IMR-90 (cell line): Measurements from ENCODE around the gene QTRT2. TPM values are rescaled to one million over a fixed set of nuclear protein-coding genes. Genes with fewer than 3 reads are reported as not detected.

Experiments
- ATAC-seq: fragments of 200-7000 bp; cut with Tn5 transposase; 2 replicates; pipeline ENCODE4 v1.9.1; 2020; ENCODE audit warnings: low read depth, mild to moderate bottlenecking, moderate library complexity
- BruUV-seq: library from RNA; stranded (reverse); fragments of 400-500 nt; replicated peaks from 2 replicates; lab custom pipeline; 2021; lab: Mats Ljungman, UMichigan
- CTCF ChIA-PET: fragments of 300-600 bp; formaldehyde crosslinking; extraction: SDS; loops from one replicate; lab custom pipeline; 2021; ENCODE audit warnings: antibody characterized with exemption; lab: Yijun Ruan, JAX
- POLR2A ChIA-PET: fragments of 300-600 bp; sonication (Branson Sonifier 250); formaldehyde crosslinking; loops from one replicate; lab custom pipeline; 2022; ENCODE audit warnings: antibody characterized with exemption; ENCODE audit not compliant: unreplicated experiment; lab: Charles Lee
- DNase-seq: peaks from one replicate; pipeline ENCODE4 v3.0.0; 2013
- H2AFZ ChIP-seq: replicated peaks from 2 replicates; pipeline ENCODE3; 2013; ENCODE audit warnings: low read length, mild to moderate bottlenecking; ENCODE audit not compliant: poor library complexity
- H2AK5ac ChIP-seq: 2 replicates; pipeline ENCODE4 v1.6.1; 2013; ENCODE audit warnings: low read depth, low read length, inconsistent platforms
- H2AK9ac ChIP-seq: replicated peaks from 2 replicates; pipeline ENCODE3; 2013; ENCODE audit warnings: mild to moderate bottlenecking, low read depth, low read length, moderate library complexity; ENCODE audit not compliant: poor library complexity
- H2BK120ac ChIP-seq: 2 replicates; pipeline ENCODE4 v1.6.1; 2013; ENCODE audit warnings: low read depth, low read length, inconsistent platforms
- H2BK15ac ChIP-seq: 3 replicates; pipeline ENCODE4 v1.6.1; 2013; ENCODE audit warnings: low read depth, low read length, inconsistent platforms
- H2BK20ac ChIP-seq: 2 replicates; pipeline ENCODE4 v1.6.1; 2013; ENCODE audit warnings: low read depth, mild to moderate bottlenecking, inconsistent platforms, low read length, moderate library complexity
- H2BK5ac ChIP-seq: 2 replicates; pipeline ENCODE4 v1.6.1; 2013; ENCODE audit warnings: mild to moderate bottlenecking, low read depth, low read length, inconsistent platforms; ENCODE audit not compliant: poor library complexity, severe bottlenecking
- H3K14ac ChIP-seq: replicated peaks from 2 replicates; pipeline ENCODE4 v1.6.1; 2013; ENCODE audit warnings: low read depth, low read length, inconsistent platforms
- H3K18ac ChIP-seq: 2 replicates; pipeline ENCODE4 v1.6.1; 2013; ENCODE audit warnings: low read depth, low read length, control low read depth
- H3K23ac ChIP-seq: 2 replicates; pipeline ENCODE4 v1.6.1; 2013; ENCODE audit warnings: low read depth, low read length, inconsistent platforms
- H3K27ac ChIP-seq: 2 replicates; pipeline ENCODE4 v1.5.1; 2013; ENCODE audit warnings: mild to moderate bottlenecking, control low read depth, low read length; ENCODE audit not compliant: insufficient read depth
- H3K27me3 ChIP-seq: 2 replicates; pipeline ENCODE4 v1.6.1; 2013; ENCODE audit warnings: low read length; ENCODE audit not compliant: control insufficient read depth, insufficient read depth
- H3K36me3 ChIP-seq: 2 replicates; pipeline ENCODE4 v1.6.1; 2013; ENCODE audit warnings: low read length, mixed read lengths; ENCODE audit not compliant: control insufficient read depth, insufficient read depth
- H3K4ac ChIP-seq: 2 replicates; pipeline ENCODE4 v1.6.1; 2013; ENCODE audit warnings: low read depth, low read length, inconsistent platforms
- H3K4me1 ChIP-seq: 2 replicates; pipeline ENCODE4 v1.6.1; 2013; ENCODE audit warnings: low read length, mixed read lengths; ENCODE audit not compliant: control insufficient read depth, insufficient read depth
- H3K4me2 ChIP-seq: 2 replicates; pipeline ENCODE4 v1.6.1; 2013; ENCODE audit warnings: low read depth, mild to moderate bottlenecking, control low read depth, low read length, moderate library complexity
- H3K4me3 ChIP-seq: 2 replicates; pipeline ENCODE4 v1.5.1; 2013; ENCODE audit warnings: low read depth, mild to moderate bottlenecking, control low read depth, low read length, moderate library complexity; ENCODE audit not compliant: insufficient read depth
- H3K56ac ChIP-seq: 2 replicates; pipeline ENCODE4 v1.6.1; 2013; ENCODE audit warnings: low read length, inconsistent platforms; ENCODE audit not compliant: insufficient read depth; ENCODE audit errors: extremely low read depth
- H3K79me1 ChIP-seq, 2 experiments: 2 replicates each; pipeline ENCODE4 v1.6.1; 2013; ENCODE audit warnings: low read length in 2 of 2, inconsistent platforms in 1 of 2, low read depth in 1 of 2
- H3K9ac ChIP-seq: 2 replicates; pipeline ENCODE4 v1.6.1; 2013; ENCODE audit warnings: low read depth, low read length, control low read depth
- H3K9me1 ChIP-seq: 2 replicates; pipeline ENCODE4 v1.6.1; 2013; ENCODE audit warnings: low read length, inconsistent platforms; ENCODE audit not compliant: insufficient read depth
- H3K9me3 ChIP-seq: 2 replicates; pipeline ENCODE4 v1.6.1; 2013; ENCODE audit warnings: low read length; ENCODE audit not compliant: control insufficient read depth, insufficient read depth
- H4K20me1 ChIP-seq: 2 replicates; pipeline ENCODE4 v1.6.1; 2013; ENCODE audit warnings: low read length, inconsistent platforms; ENCODE audit not compliant: insufficient read depth
- H4K5ac ChIP-seq: 2 replicates; pipeline ENCODE4 v1.6.1; 2013; ENCODE audit warnings: mild to moderate bottlenecking, low read depth, low read length, control low read depth
- H4K8ac ChIP-seq, 2 experiments: 2 replicates each; pipeline ENCODE4 v1.6.1; 2013; ENCODE audit warnings: low read depth in 2 of 2, low read length in 2 of 2, control low read depth in 1 of 2, inconsistent platforms in 1 of 2
- H4K91ac ChIP-seq: 2 replicates; pipeline ENCODE4 v1.6.1; 2013; ENCODE audit warnings: low read depth, low read length, inconsistent platforms; ENCODE audit not compliant: insufficient read depth
- BHLHE40 ChIP-seq: fragments of 150-350 bp; IDR thresholded peaks from 2 replicates; pipeline ENCODE4 v1.6.1; 2016; ENCODE audit warnings: mild to moderate bottlenecking, low read depth, low read length
- CHD1 ChIP-seq: IDR thresholded peaks from 2 replicates; pipeline ENCODE4 v1.6.1; 2012; ENCODE audit warnings: low read depth, low read length, improper control_type of control experiment
- CTCF ChIP-seq: conservative IDR thresholded peaks from 2 replicates; pipeline ENCODE4 v1.5.1; 2012; ENCODE audit warnings: mild to moderate bottlenecking, low read depth, low read length, improper control_type of control experiment
- FOS ChIP-seq: fragments of 150-350 bp; IDR thresholded peaks from 2 replicates; pipeline ENCODE4 v1.6.1; 2016; ENCODE audit warnings: low read depth, low read length
- MAFK ChIP-seq: IDR thresholded peaks from 2 replicates; pipeline ENCODE4 v1.6.1; 2012; ENCODE audit warnings: low read depth, low read length, improper control_type of control experiment
- MAZ ChIP-seq: IDR thresholded peaks from 2 replicates; pipeline ENCODE4 v1.6.1; 2012; ENCODE audit warnings: low read depth, mild to moderate bottlenecking, low read length, improper control_type of control experiment, moderate library complexity, borderline replicate concordance
- NFE2L2 ChIP-seq: fragments of 150-350 bp; IDR thresholded peaks from 2 replicates; pipeline ENCODE4 v1.6.1; 2016; ENCODE audit warnings: low read depth, mild to moderate bottlenecking, low read length
- POLR2A ChIP-seq: IDR thresholded peaks from 2 replicates; pipeline ENCODE4 v1.6.1; 2012; ENCODE audit warnings: mild to moderate bottlenecking, low read depth, low read length
- RAD21 ChIP-seq: IDR thresholded peaks from 2 replicates; pipeline ENCODE4 v1.6.1; 2012; ENCODE audit warnings: low read length, improper control_type of control experiment
- RCOR1 ChIP-seq: IDR thresholded peaks from 2 replicates; pipeline ENCODE4 v1.6.1; 2012; ENCODE audit warnings: mild to moderate bottlenecking, low read length, improper control_type of control experiment; ENCODE audit not compliant: insufficient replicate concordance
- RFX5 ChIP-seq: IDR thresholded peaks from 2 replicates; pipeline ENCODE4 v1.8.0; 2012; ENCODE audit warnings: low read depth, mild to moderate bottlenecking, low read length, moderate library complexity
- SMC3 ChIP-seq: fragments of 150-350 bp; IDR thresholded peaks from 2 replicates; pipeline ENCODE4 v1.6.1; 2016; ENCODE audit warnings: low read depth, mild to moderate bottlenecking, antibody characterized with exemption, low read length, moderate library complexity
- USF2 ChIP-seq: fragments of 150-350 bp; IDR thresholded peaks from 2 replicates; pipeline ENCODE4 v1.6.1; 2017; ENCODE audit warnings: mild to moderate bottlenecking, antibody characterized with exemption, low read length, low read depth
- WGBS, 2 experiments: methylation state at CpG; one replicate each; pipeline versions ENCODE4 v1.1.5 to v1.1.7; 2013; ENCODE audit warnings: missing lambda C conversion rate in 2 of 2; ENCODE audit not compliant: insufficient read length in 1 of 2; ENCODE audit errors: extremely low coverage in 2 of 2; 5-methylcytosine and 5-hydroxymethylcytosine counted together
- dilution Hi-C: fragments of 300-500 bp; cut with HindIII; formaldehyde crosslinking; loops from one replicate; pipeline ENCODE4 v1.14.3; 2018; ENCODE audit warnings: low sequenced_read_pairs; ENCODE audit not compliant: unreplicated experiment
- in situ Hi-C: fragments of 300-500 bp; cut with MboI; formaldehyde crosslinking; loops from 3 replicates; pipeline ENCODE4 v1.14.3; 2019; ENCODE audit warnings: low sequenced_read_pairs, inconsistent platforms, mixed read lengths
- intact Hi-C: fragments of 100-400 bp; cut with micrococcal nuclease; formaldehyde crosslinking; loops from 2 replicates; pipeline ENCODE4 v1.10.0; 2022
- polyA plus RNA-seq, 3 experiments: library from polyadenylated mRNA; depleted of rRNA; stranded (reverse); fragments of >200 nt; gene quantifications; 2 replicates each; pipeline ENCODE4 v1.2.3, GENCODE V29; 2012; ENCODE audit warnings: low replicate concordance in 1 of 3
- total RNA-seq: library from RNA; depleted of rRNA; stranded (reverse); fragments of >200 nt; gene quantifications from 2 replicates; pipeline ENCODE4 v1.2.3, GENCODE V29; 2012
- TF ChIP-seq, protein P1 (sequence below): fragments of 150-350 bp; IDR thresholded peaks from 2 replicates; pipeline ENCODE4 v1.6.1; 2016; ENCODE audit warnings: low read depth, mild to moderate bottlenecking, low read length, moderate library complexity, borderline replicate concordance

The QTRT2 gene
- total and polyA plus RNA-seq, 2 of the 4 experiments (the other 2 are of a cell fraction), result 7.3 to 15.6 TPM

DNA sequence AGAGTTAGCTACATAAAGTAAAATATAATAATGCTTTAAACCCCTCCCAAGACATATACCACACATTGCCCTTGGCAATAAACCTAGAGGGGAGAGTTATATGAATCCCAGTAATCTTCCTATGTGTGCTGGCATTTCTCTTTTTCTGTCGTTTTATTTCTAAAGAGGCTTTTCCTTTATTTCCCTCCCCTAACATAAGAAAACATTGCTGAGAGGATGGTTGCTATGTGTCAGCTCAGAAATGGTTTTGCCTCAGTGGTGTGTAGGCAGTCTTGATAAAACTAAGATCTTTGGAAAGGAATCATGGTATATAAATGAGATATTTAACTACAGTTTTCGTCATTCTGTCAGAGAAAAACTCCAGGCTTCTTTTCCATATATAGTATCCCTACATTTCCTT, 30.2 kb upstream of the QTRT2 start:
- dilution Hi-C loops, result no loop called here

More for the DNA sequence above, 30.2 kb upstream of the QTRT2 start:
- CTCF ChIA-PET, result no interaction called here
- no peak overlapping the region for H3K4me2 ChIP-seq
- in situ Hi-C loops, result no loop called here
- H2AK5ac ChIP-seq, result no peak overlapping the region
- no peak overlapping the region for H3K23ac ChIP-seq
- no peaks in the 10 kb centered on the region for H3K79me1 ChIP-seq
- no peak overlapping the region for H2BK20ac ChIP-seq
- no peak overlapping the region for H3K9ac ChIP-seq
- no peak overlapping the region for H3K27ac ChIP-seq
- 0 out of 2 replicates have a peak, but pooled peaks cover 1% of the 10 kb centered on the region for H3K4me1 ChIP-seq
- H3K4ac ChIP-seq, result no peak overlapping the region
- POLR2A ChIA-PET, result no interaction called here
- no peak overlapping the region for H2AK9ac ChIP-seq
- H2BK5ac ChIP-seq, result no peak overlapping the region
- no peak overlapping the region for H3K56ac ChIP-seq
- no peaks in the 10 kb centered on the region for H3K27me3 ChIP-seq
- H4K20me1 ChIP-seq, result no peaks in the 10 kb centered on the region
- no peak overlapping the region for H2BK15ac ChIP-seq
- BruUV-seq, result no TSS peak
- TF ChIP-seq SMC3, result no peak
- no peak for TF ChIP-seq USF2
- TF ChIP-seq, protein P1, sequence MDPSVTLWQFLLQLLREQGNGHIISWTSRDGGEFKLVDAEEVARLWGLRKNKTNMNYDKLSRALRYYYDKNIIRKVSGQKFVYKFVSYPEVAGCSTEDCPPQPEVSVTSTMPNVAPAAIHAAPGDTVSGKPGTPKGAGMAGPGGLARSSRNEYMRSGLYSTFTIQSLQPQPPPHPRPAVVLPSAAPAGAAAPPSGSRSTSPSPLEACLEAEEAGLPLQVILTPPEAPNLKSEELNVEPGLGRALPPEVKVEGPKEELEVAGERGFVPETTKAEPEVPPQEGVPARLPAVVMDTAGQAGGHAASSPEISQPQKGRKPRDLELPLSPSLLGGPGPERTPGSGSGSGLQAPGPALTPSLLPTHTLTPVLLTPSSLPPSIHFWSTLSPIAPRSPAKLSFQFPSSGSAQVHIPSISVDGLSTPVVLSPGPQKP, result no peak
- no peak for TF ChIP-seq RCOR1
- no peak for TF ChIP-seq CHD1
- TF ChIP-seq POLR2A, result no peak
- no peak for TF ChIP-seq MAFK
- no peak for TF ChIP-seq NFE2L2
- no peak for TF ChIP-seq CTCF
- no peak for TF ChIP-seq BHLHE40
- no peak for TF ChIP-seq RFX5
- no peak for TF ChIP-seq FOS
- no peak for TF ChIP-seq RAD21
- TF ChIP-seq MAZ, result no peak
- no peak overlapping the region for H4K91ac ChIP-seq
- intact Hi-C loops, result no loop called here
- no peaks in the 10 kb centered on the region for H3K9me1 ChIP-seq
- H3K18ac ChIP-seq, result no peak overlapping the region
- no peaks in the 10 kb centered on the region for H3K9me3 ChIP-seq
- H2AFZ ChIP-seq, result no peak overlapping the region
- ATAC-seq (no peak), DNase-seq (no peak)
- no CpG with 5 or more reads among the region's 2 CpGs for WGBS, 2 experiments
- no peak overlapping the region for H2BK120ac ChIP-seq
- no peaks in the 10 kb centered on the region for H3K36me3 ChIP-seq
- no peak overlapping the region for H4K8ac ChIP-seq
- H3K14ac ChIP-seq, result no peak overlapping the region
- no peak overlapping the region for H3K4me3 ChIP-seq
- no peak overlapping the region for H4K5ac ChIP-seq
